Uterus (tissue), 4 donors: ENCODE data around the gene C1orf159. TPM values are rescaled to one million over a fixed set of nuclear protein-coding genes. Genes with fewer than 3 reads are reported as not detected.

ENCODE experiments used
- DNase-seq, 2 donors: peaks; one replicate each; pipeline ENCODE4 v3.0.0-alpha.2; 2019 to 2020
- H3K27ac ChIP-seq, 2 donors: fragments of 200-600 bp; sonication (generic); 1 replicate in 1 of 2; 2 replicates in 1 of 2; pipeline ENCODE4 v1.5.1; 2016 to 2018
- H3K27me3 ChIP-seq, 2 donors: fragments of 200-600 bp; sonication (generic); one replicate each; pipeline ENCODE4 v1.5.1; 2018 to 2019; ENCODE audit warnings: control low read depth in 1 of 2
- H3K36me3 ChIP-seq, 2 donors: fragments of 200-600 bp; sonication (generic); one replicate each; pipeline ENCODE4 v1.5.1; 2019; ENCODE audit warnings: control low read depth in 1 of 2
- H3K4me1 ChIP-seq, 2 donors: fragments of 200-600 bp; sonication (generic); one replicate each; pipeline ENCODE4 v1.5.1; 2018 to 2019; ENCODE audit warnings: control low read depth in 1 of 2
- H3K4me3 ChIP-seq, 2 donors: fragments of 200-600 bp; sonication (generic); 1 replicate in 1 of 2; 2 replicates in 1 of 2; pipeline ENCODE4 v1.5.1; 2018 to 2019; ENCODE audit warnings: mild to moderate bottlenecking in 1 of 2
- H3K9me3 ChIP-seq, 2 donors: fragments of 200-600 bp; sonication (generic); one replicate each; pipeline ENCODE4 v1.5.1; 2019; ENCODE audit warnings: control low read depth in 1 of 2
- POLR2A ChIP-seq, 2 donors: fragments of 450-650 bp; IDR thresholded peaks; one replicate each; pipeline ENCODE4 v1.6.1; 2016; ENCODE audit warnings: antibody characterized with exemption in 2 of 2, mild to moderate bottlenecking in 1 of 2, moderate library complexity in 1 of 2
- intact Hi-C: fragments of 100-400 bp; cut with DNase I; formaldehyde crosslinking; loops from one replicate; pipeline ENCODE4 v1.15.1; 2023; ENCODE audit warnings: low total_unique reads
- total RNA-seq, 4 donors: library from RNA; depleted of rRNA in 3 of 4; stranded (reverse); fragments of >200 nt in 3 of 4; gene quantifications; one replicate each; pipeline versions ENCODE4 v1.1.0 to v1.2.4, GENCODE V29; 2014 to 2023
- TF ChIP-seq, protein P1 (sequence below), 4 experiments: fragments of 200-600 bp in 2 of 4; fragments of 450-650 bp in 2 of 4; sonication (generic) in 2 of 4; IDR thresholded peaks; one replicate each; pipeline ENCODE4 v1.5.1; 2016 to 2019; ENCODE audit warnings: antibody characterized with exemption in 4 of 4, mild to moderate bottlenecking in 2 of 4, moderate library complexity in 1 of 4
- donor health status: DM: yes; HTN: yes; CAD: no.

The C1orf159 gene
- total RNA-seq, 4 donors from 2014 or later, result 4.9 to 20.0 (median 17.9) TPM

DNA sequence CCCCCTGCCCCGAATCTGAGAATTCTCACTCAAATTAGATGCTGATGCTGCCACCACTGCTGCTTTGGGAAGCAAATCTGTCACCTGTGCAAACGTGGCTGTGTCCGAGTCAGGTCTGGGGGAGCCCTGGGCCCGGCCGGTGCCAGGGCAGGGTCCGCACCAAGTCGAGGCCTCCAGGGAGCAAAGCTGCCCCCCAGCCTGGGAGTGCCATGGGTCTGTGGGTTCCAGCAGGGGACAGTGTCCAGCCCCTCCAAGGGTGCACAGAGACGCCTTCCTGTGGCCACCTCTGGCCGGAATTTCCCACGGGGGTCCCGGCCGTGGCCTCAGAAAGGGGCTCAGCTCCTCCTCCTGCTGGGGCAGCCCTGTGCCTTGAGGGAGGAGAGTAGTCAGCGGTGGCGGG is 30.1 kb upstream of the C1orf159 start:
- Histone ChIP-seq H3K27ac (no peak overlapping the region), H3K4me3 (no peak overlapping the region), H3K27me3 (no peaks in the 10 kb centered on the region), H3K36me3 (no peaks in the 10 kb centered on the region), H3K4me1 (no peaks in the 10 kb centered on the region), H3K9me3 (no peaks in the 10 kb centered on the region)
- DNase-seq, result no peak
- TF ChIP-seq, protein P1, sequence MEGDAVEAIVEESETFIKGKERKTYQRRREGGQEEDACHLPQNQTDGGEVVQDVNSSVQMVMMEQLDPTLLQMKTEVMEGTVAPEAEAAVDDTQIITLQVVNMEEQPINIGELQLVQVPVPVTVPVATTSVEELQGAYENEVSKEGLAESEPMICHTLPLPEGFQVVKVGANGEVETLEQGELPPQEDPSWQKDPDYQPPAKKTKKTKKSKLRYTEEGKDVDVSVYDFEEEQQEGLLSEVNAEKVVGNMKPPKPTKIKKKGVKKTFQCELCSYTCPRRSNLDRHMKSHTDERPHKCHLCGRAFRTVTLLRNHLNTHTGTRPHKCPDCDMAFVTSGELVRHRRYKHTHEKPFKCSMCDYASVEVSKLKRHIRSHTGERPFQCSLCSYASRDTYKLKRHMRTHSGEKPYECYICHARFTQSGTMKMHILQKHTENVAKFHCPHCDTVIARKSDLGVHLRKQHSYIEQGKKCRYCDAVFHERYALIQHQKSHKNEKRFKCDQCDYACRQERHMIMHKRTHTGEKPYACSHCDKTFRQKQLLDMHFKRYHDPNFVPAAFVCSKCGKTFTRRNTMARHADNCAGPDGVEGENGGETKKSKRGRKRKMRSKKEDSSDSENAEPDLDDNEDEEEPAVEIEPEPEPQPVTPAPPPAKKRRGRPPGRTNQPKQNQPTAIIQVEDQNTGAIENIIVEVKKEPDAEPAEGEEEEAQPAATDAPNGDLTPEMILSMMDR (IDR thresholded peaks at IDR 0.05), result no peak
- no peak for TF ChIP-seq POLR2A (IDR thresholded peaks at IDR 0.05)
- intact Hi-C loops, result no loop called here

DNA sequence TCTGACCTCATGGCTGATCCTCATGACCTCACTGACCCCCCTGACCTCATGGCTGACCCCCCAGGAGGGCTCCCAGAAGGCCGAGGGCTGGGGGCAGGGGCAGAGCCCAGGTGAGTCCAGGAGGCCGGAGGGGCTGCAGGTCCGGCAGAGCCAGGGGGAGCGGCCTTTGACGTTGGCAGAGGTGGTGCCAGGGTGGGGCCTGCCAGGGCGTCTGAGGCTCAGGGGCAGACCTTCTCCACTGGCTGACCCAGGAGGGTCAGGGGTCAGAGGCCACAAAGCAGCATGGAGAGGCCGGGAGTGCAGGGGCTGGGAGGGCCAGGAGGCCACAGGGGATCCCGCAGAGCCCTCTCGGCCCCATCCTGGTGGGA is 29.6 kb upstream of the C1orf159 start:
- Histone ChIP-seq H3K27ac (no peak overlapping the region), H3K9me3 (no peaks in the 10 kb centered on the region), H3K27me3 (no peaks in the 10 kb centered on the region), H3K36me3 (no peaks in the 10 kb centered on the region), H3K4me3 (no peak overlapping the region), H3K4me1 (no peaks in the 10 kb centered on the region)
- no peak for DNase-seq
- no peak for TF ChIP-seq POLR2A (IDR thresholded peaks at IDR 0.05)
- TF ChIP-seq, protein P1 (IDR thresholded peaks at IDR 0.05), result no peak
- intact Hi-C loops, result no loop called here

DNA sequence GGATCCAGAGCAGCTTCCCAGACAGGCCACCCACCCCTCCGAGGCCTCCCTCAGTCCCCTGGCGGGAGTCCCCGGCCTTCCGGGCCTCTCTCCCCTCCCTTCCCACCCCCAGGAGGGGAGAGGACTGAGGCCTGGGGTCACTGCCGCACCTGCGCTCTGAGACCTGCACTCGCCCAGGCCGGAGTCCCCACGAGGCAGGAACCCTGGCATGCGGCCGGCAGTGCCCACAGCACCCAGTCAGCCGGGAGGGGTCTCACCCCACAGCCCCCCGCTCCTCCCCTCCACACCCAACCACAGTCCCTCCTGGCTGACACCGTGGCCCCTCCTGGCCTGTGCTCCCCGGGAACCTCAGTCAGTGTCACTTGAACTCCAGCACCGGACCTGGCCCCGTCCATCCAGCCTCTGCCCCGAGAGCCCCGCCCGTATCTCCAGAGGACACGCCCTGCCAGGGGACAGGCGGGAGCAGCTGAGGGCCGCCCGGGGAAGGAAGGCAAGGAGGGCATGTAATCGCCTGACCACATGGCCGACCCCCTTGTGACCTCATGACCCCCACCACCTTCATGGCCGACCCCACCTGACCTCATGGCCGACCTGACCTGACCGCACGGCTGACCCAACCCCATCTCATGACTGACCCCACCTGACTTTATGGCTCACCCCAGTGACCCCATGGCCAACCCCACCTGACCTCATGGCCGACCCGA is 29.1 kb upstream of the C1orf159 start:
- no peaks in the 10 kb centered on the region for H3K9me3 ChIP-seq
- H3K27ac ChIP-seq, result no peak overlapping the region
- TF ChIP-seq, protein P1 (IDR thresholded peaks at IDR 0.05), result no peak
- no peak for TF ChIP-seq POLR2A (IDR thresholded peaks at IDR 0.05)
- H3K4me1 ChIP-seq, result no peaks in the 10 kb centered on the region
- H3K4me3 ChIP-seq, result no peak overlapping the region
- H3K27me3 ChIP-seq, result no peaks in the 10 kb centered on the region
- no peaks in the 10 kb centered on the region for H3K36me3 ChIP-seq
- DNase-seq, result no peak
- intact Hi-C loops, result no loop called here

DNA sequence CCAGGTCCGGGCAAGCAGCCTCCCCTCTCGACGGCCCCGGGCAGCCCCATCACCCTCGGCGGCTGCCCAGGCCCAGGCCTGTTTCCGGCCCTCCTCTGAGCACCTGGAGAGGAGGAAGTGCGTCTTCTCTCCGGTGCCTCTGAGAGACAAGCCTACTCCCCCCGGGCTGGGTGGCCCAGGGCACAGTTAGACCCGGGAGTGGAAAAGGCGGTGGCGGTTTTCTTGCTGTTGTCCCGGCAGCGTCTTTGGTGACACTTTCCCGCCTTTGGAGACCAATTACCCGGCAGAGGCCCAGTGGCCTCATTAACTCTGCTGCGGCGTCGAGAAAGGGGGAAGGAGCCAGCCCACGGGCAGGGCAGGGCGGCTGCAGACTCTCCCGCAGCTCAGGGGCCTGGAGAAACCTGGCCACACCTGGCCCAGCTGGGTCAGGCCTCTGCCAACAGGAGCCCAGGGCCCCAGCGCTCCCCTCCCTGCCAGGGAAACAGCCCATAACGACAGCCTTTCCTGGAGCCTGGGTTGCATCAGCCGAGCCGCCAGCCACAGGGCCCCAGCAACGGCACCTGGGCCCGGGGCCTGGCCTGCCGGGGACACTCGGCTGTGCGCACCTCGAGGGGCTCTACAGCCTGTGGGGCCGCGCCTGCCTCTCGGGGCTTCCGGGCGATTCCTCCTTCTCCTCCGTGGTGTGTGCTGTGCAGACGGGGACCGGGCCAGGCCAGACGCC is 28.4 kb upstream of the C1orf159 start:
- no peaks in the 10 kb centered on the region for H3K27me3 ChIP-seq
- no peak overlapping the region for H3K27ac ChIP-seq

DNA sequence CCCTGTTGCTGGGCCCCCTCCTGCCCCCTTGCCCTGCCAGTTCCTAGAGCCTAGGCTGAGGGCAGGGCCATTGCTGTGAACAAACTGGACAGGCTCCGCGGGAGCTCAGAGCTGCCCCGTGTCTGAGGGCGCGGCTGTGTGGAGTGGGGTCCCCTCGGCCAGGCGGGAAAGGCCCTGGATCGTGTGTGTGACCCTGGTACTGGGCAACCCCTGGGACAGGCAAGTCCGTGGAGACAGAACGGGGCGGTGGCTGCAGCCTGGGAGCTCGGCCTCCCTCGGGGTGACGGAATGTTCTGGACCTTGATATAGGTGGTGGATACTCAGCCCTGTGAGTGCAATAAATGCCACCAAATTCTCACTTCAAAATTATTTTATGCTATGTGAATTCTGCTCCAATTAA is 27.7 kb upstream of the C1orf159 start:
- TF ChIP-seq, protein P1 (IDR thresholded peaks at IDR 0.05), result no peak
- TF ChIP-seq POLR2A (IDR thresholded peaks at IDR 0.05), result no peak
- Histone ChIP-seq H3K4me3 (no peak overlapping the region), H3K4me1 (no peaks in the 10 kb centered on the region), H3K36me3 (no peaks in the 10 kb centered on the region), H3K9me3 (no peaks in the 10 kb centered on the region), H3K27me3 (no peaks in the 10 kb centered on the region), H3K27ac (no peak overlapping the region)
- intact Hi-C loops, result no loop called here
- no peak for DNase-seq

More for the DNA sequence above, 28.4 kb upstream of the C1orf159 start:
- H3K36me3 ChIP-seq, result no peaks in the 10 kb centered on the region
- no peaks in the 10 kb centered on the region for H3K9me3 ChIP-seq
- DNase-seq, result no peak
- no peak for TF ChIP-seq POLR2A (IDR thresholded peaks at IDR 0.05)
- TF ChIP-seq, protein P1 (IDR thresholded peaks at IDR 0.05), result no peak
- intact Hi-C loops, result no loop called here
- no peaks in the 10 kb centered on the region for H3K4me1 ChIP-seq
- H3K4me3 ChIP-seq, result no peak overlapping the region
